Activated B cell treated with CpG ODN at 0.5 μM for 24 hours (primary cell): ENCODE measurements around the gene BRD3. TPM values are rescaled to one million over a fixed set of nuclear protein-coding genes. Genes with fewer than 3 reads are reported as not detected.

Experiments
- ATAC-seq: fragments of 200-7000 bp; cut with Tn5 transposase; one replicate; pipeline ENCODE4 v1.10.0; 2021; ENCODE audit warnings: low read depth, mild to moderate bottlenecking, moderate library complexity
- CTCF ChIA-PET: fragments of 350-600 bp; sonication (Branson Sonifier 250); formaldehyde crosslinking; loops from one replicate; lab custom pipeline; 2021; ENCODE audit warnings: antibody characterized with exemption; lab: Charles Lee
- POLR2A ChIA-PET: fragments of 350-600 bp; sonication (Branson Sonifier 250); formaldehyde crosslinking; loops from one replicate; lab custom pipeline; 2021; ENCODE audit warnings: antibody characterized with exemption; lab: Charles Lee
- DNase-seq: peaks from one replicate; pipeline ENCODE4 v3.0.0; 2022
- H3K27ac Mint-ChIP-seq: one replicate; pipeline ENCODE4 v1.8.0; 2020; ENCODE audit warnings: mixed read lengths
- H3K27me3 Mint-ChIP-seq: one replicate; pipeline ENCODE4 v1.8.0; 2021; ENCODE audit warnings: mixed read lengths
- H3K36me3 Mint-ChIP-seq: one replicate; pipeline ENCODE4 v1.8.0; 2021; ENCODE audit warnings: low read depth, mixed read lengths
- H3K4me1 Mint-ChIP-seq: one replicate; pipeline ENCODE4 v1.8.0; 2021; ENCODE audit warnings: mixed read lengths
- H3K4me3 Mint-ChIP-seq: one replicate; pipeline ENCODE4 v1.8.0; 2020; ENCODE audit warnings: mild to moderate bottlenecking, mixed read lengths
- H3K9me3 Mint-ChIP-seq: one replicate; pipeline ENCODE4 v1.8.0; 2020; ENCODE audit warnings: mixed read lengths
- CTCF ChIP-seq: fragments of 200-600 bp; IDR thresholded peaks from one replicate; pipeline ENCODE4 v1.8.0; 2022; ENCODE audit warnings: antibody characterized with exemption, mild to moderate bottlenecking
- intact Hi-C: fragments of 100-400 bp; cut with micrococcal nuclease; formaldehyde crosslinking; loops from one replicate; pipeline ENCODE4 v1.15.1; 2024
- total RNA-seq: library from RNA; stranded (reverse); gene quantifications from 2 replicates; pipeline ENCODE4 v1.2.3, GENCODE V29; 2022

The BRD3 gene
- total RNA-seq, 1 donor from 2014 or later: 18.3 TPM

- no peak for DNase-seq
- CTCF ChIA-PET: interaction anchor here (1.2 to 2.3 kb wide), 3 partner anchors 106 to 319 kb away, joined by 3 to 15 read pairs (median 13); no protein-coding TSS in a partner anchor
- no peak overlapping the region for H3K4me3 Mint-ChIP-seq
- peaks cover 4% of the 10 kb centered on the region for H3K4me1 Mint-ChIP-seq
- no peak for ATAC-seq
- H3K27me3 Mint-ChIP-seq: peaks cover 9% of the 10 kb centered on the region
- intact Hi-C loops: no loop called here
- no peaks in the 10 kb centered on the region for H3K36me3 Mint-ChIP-seq
- no peak for TF ChIP-seq CTCF
- no peaks in the 10 kb centered on the region for H3K9me3 Mint-ChIP-seq
- H3K27ac Mint-ChIP-seq: no peak overlapping the region
- POLR2A ChIA-PET: no interaction called here
Observed at GRCh38 chr9:134100040-134100439, 32.2 kb upstream of the BRD3 start.

GRCh38 chr9:134099123-134099761, 31.4 kb upstream of the BRD3 start:
- H3K4me1 Mint-ChIP-seq: peaks cover 4% of the 10 kb centered on the region
- H3K27me3 Mint-ChIP-seq: peaks cover 8% of the 10 kb centered on the region
- CTCF ChIA-PET: interaction anchor here (0.8 to 2.3 kb wide), 4 partner anchors 33 to 319 kb away, joined by 3 to 15 read pairs (median 8); no protein-coding TSS in a partner anchor
- no peak overlapping the region for H3K4me3 Mint-ChIP-seq
- no peaks in the 10 kb centered on the region for H3K9me3 Mint-ChIP-seq
- H3K27ac Mint-ChIP-seq: no peak overlapping the region
- ATAC-seq (peak; percentile 85), DNase-seq (peak; percentile 24)
- intact Hi-C loops: loop anchor here (1.0 to 5.0 kb wide), 3 partner anchors 37 to 317 kb away; no protein-coding TSS in a partner anchor
- POLR2A ChIA-PET: interaction anchor here (1.2 kb wide), 1 partner anchor 31 kb away, joined by 3 read pairs; no protein-coding TSS in a partner anchor
- TF ChIP-seq CTCF: no peak
- H3K36me3 Mint-ChIP-seq: no peaks in the 10 kb centered on the region

GRCh38 chr9:134089972-134090371, 22.1 kb upstream of the BRD3 start:
- no peak for ATAC-seq
- DNase-seq: no peak
- H3K4me3 Mint-ChIP-seq: no peak overlapping the region
- ChIA-PET CTCF (no interaction called here), POLR2A (no interaction called here)
- H3K36me3 Mint-ChIP-seq: no peaks in the 10 kb centered on the region
- TF ChIP-seq CTCF: no peak
- no peak overlapping the region for H3K27ac Mint-ChIP-seq
- peaks cover 2% of the 10 kb centered on the region for H3K9me3 Mint-ChIP-seq
- peaks cover 13% of the 10 kb centered on the region for H3K27me3 Mint-ChIP-seq
- intact Hi-C loops: no loop called here
- no peaks in the 10 kb centered on the region for H3K4me1 Mint-ChIP-seq

GRCh38 chr9:134088063-134088725, 20.4 kb upstream of the BRD3 start:
- ChIA-PET POLR2A (no interaction called here), CTCF (interaction anchor here (1.0 kb wide), 1 partner anchor 42 kb away, joined by 3 read pairs; no protein-coding TSS in a partner anchor)
- Mint-ChIP-seq H3K4me1 (no peaks in the 10 kb centered on the region), H3K36me3 (no peaks in the 10 kb centered on the region), H3K27me3 (peaks cover 5% of the 10 kb centered on the region), H3K9me3 (peaks cover 2% of the 10 kb centered on the region), H3K27ac (no peak overlapping the region), H3K4me3 (no peak overlapping the region)
- intact Hi-C loops: no loop called here
- no peak for TF ChIP-seq CTCF
- ATAC-seq (no peak), DNase-seq (no peak)

- ATAC-seq (no peak), DNase-seq (no peak)
- POLR2A ChIA-PET: no interaction called here
- Mint-ChIP-seq H3K36me3 (no peaks in the 10 kb centered on the region), H3K27ac (no peak overlapping the region), H3K9me3 (peaks cover 2% of the 10 kb centered on the region), H3K4me1 (no peaks in the 10 kb centered on the region), H3K27me3 (peaks cover 7% of the 10 kb centered on the region), H3K4me3 (no peak overlapping the region)
- intact Hi-C loops: no loop called here
- TF ChIP-seq CTCF: no peak
- CTCF ChIA-PET: no interaction called here
Observed at GRCh38 chr9:134085674-134086073, 17.8 kb upstream of the BRD3 start.
